ENCODE data around the gene PXDN.
"Not testable (repeated sequence)": the region's sequence is repeated elsewhere in the genome, so short reads cannot be mapped to it uniquely, and the experiment has no call there.

The PXDN gene

GRCh38 chr2:1701556-1702185 is 42.6 kb downstream of the PXDN start:
- no peak for DNase-seq

DNA sequence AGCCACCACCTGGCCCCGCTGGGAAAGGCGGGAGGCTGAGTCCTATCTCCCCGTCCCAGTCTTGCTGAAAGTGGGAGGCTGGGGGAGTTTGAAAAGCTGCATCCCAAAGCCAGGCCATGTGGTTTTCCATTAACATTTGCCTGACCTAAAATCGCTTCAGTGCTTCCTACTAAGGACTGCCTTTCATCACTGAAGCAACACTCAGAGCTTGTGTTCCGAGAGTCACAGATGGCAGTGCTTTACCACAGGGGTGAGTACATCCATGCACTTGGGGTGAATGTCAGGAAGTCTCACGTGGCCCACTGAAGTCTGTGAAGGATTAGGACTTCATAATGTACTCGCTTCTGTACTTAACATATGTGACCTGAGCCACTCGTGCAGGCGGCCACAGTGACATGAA is 43.3 kb downstream of the PXDN start:
- no peak for DNase-seq

GRCh38 chr2:1700427-1700826 is 43.9 kb downstream of the PXDN start:
- DNase-seq: not testable (repeated sequence)

GRCh38 chr2:1698188-1698945 is 45.9 kb downstream of the PXDN start:
- no peak for DNase-seq

- DNase-seq: no peak
Observed at GRCh38 chr2:1697601-1698000, 46.7 kb downstream of the PXDN start.

DNA sequence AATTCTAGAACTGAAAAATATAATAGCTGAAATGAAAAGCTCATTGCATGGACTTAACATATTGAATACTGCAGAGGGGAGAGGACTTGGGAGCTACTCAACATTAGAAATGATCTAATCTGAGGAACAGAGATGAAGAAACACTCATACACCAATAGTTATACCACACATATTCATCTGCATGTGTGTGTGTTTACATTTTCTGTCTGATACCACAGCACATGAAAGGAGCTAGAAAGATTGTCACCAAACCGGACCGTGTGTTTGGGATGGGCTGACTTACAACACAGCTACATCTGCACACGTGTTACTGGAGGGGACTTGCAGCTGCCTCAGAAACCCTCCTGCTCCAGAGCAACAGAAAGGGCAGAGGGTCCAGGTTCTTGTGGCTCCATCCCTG is 47.8 kb downstream of the PXDN start:
- no peak for DNase-seq

GRCh38 chr2:1694371-1695271 is 49.7 kb downstream of the PXDN start:
- no peak for DNase-seq

DNA sequence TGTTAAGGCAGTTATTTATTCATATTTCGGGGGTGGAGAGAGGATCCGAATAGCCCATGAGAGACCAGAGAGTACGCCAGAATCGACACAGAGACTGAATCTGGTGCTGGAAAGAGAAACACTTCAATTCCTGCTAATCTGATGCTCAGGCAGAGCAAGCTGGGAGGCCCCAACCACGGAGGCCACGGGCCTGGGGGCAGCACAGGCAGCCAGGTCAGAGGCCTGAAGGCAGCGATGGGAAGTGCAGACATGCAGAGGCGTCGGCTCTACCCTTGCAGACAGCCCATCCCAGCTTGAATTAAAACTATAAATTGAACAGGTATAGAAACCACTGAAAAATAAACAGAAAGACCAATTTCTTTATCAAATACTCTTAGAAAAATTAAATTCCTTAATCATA is 50.6 kb downstream of the PXDN start:
- DNase-seq: no peak

GRCh38 chr2:1692342-1692741 is 52.0 kb downstream of the PXDN start:
- DNase-seq: no peak

DNA sequence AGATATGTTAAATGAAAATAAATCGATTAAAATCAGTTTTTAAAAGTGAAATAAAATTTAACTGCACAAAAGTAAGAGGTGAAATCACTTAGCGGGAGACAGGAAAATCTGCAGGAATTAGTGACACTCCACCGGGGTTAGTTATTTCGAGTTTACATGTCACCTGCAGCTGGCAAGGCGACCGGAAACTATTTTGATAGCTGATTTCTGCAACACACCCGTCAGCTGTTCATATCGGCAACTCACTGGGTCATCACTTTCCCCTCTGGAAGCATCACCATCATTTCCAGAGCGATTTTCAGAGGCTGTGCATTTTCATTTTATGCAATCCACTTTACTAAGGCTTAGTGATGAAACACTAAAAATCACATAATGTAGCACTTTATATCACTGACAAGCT is 52.9 kb downstream of the PXDN start:
- no peak for DNase-seq

DNA sequence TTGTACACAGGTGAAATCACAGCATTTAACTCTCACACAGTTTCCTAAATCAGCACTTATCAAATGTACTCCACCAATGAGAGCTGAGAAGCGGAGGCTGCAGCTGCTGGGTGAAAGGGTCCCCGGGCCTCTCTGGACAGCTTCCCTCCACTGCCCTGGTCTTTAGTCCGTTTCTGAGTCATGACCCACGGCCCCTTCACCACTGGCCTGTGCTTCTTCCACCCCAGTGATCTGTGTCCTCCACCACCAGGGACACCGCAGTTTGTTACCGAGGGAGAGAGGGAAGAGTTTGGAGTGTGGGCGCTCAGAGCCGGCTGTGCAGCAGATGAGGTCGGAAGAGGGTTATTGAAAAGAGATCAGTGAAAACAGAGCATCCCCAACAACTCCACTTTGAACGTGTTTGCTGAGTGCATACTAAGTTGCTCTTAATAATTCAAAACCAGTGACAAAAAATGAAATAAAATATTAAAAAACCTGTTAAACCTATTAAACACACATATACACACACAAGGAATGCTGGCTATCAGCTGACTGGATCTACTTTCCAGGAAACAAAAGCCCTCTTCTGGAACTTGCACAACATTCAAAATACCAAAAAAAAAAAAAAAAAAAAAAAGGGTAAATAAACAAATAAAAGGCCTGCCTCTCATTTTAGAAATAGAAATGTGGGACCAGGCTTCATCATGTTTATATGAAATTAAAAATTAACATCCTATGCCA is 54.1 kb downstream of the PXDN start:
- no peak for DNase-seq

DNA sequence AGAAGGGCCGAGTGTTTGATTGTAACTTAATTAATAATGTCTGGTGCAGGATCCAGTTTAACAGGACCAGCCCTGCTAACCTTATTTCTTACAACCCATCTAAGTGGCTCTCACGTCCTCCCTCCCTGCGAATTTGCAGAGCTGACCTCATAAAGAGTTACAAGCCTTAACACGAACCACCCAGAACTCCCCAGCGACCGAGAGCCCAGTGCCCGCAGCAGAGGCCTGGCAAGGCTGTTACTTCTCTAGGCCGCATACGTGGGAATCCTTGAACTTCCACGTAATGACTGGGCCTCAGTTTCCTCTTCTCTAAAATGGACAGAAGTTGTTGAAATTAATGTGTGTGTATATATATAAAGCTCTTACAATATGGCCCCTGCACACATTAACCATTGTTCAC is 55.5 kb downstream of the PXDN start:
- no peak for DNase-seq

DNA sequence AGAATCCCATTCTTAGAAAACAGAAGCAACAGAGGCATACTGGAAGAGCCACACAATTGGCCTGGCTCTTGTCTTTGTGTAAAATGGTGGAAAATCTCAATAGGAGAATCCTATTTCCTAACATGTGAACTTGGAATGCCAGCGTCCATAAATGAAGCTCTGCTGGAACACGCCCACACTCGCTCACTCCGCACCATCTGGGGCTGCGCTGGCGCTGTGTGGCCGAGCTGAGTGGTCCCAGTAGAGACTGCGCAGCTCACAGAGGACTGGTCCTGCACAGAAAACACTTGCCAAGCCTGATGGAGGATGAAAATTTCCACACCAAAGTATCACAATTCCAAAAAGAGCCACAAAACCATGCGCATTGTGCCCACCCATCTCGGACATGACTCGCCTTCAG is 56.2 kb downstream of the PXDN start:
- DNase-seq: no peak

DNA sequence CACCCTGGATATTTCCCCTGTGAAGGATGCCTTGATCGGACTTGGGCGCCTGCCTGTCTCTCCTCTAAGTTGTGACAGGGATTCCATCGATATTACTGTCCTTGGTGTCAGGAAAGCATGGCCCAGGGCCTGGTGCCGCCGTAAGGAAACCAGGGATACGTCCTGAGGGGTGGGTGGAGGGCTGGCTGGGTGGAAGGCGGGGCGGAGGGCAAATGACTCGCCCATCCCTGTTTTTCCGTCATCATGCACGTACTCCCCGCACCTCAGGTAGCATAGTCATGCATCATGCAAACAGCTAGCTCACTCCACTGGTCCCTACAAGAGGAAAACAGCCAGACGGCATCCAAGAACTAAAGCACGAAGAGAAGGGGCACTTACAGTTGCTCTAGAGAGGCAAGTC is 57.1 kb downstream of the PXDN start:
- no peak for DNase-seq

DNA sequence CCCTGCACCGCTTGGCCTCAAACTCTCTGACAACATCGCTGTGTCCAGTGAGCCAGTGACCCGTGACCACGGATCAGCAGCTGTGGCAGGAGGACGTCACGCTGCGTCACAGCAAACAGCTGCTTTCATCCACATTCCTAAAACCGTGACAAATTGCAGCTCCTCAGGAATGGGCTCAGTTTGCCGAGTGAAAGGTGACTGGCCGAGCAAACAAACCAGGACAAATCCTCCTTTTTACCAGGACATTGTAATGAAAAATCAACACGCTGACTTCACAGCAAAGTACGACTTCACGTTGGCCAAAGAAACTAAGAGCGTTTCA is 57.6 kb downstream of the PXDN start:
- peak; percentile 9 for DNase-seq

GRCh38 chr2:1685957-1686783 is 58.1 kb downstream of the PXDN start:
- DNase-seq: no peak

- DNase-seq: no peak
Observed at GRCh38 chr2:1685078-1685956, 59.0 kb downstream of the PXDN start.

DNA sequence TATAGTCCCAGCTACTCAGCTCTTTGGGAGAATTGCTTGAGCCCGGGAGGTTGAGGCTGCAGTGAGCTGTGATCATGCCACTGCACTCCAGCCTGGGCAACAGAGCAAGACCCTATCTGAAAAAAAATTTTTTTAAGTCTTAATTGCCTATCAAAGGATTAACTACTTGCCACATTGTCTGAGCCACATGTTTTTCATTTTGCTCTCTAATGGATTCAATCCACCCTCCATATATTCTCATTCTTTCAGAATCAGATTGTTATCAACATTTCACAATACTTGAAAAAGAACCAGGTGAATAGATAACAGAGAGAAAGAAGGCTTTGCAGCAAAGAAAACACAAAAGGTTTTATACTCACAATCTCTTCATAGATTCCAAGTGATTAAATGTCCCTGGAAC is 61.0 kb downstream of the PXDN start:
- DNase-seq: no peak

- no peak for DNase-seq
Observed at GRCh38 chr2:1682181-1682440, 62.2 kb downstream of the PXDN start.

- DNase-seq: no peak
Observed at GRCh38 chr2:1681323-1682180, 62.8 kb downstream of the PXDN start.

- DNase-seq: no peak
Observed at GRCh38 chr2:1681017-1681318, 63.3 kb downstream of the PXDN start.

Data from kidney glomerular epithelial cell (primary cell).